Non-pigmented ciliary epithelial cell (primary cell): ENCODE results near the gene CUBN.

Experiments
- DNase-seq: peaks from one replicate; pipeline ENCODE4 v3.0.0-alpha.2; 2010; ENCODE audit warnings: low read depth

The CUBN gene

DNA sequence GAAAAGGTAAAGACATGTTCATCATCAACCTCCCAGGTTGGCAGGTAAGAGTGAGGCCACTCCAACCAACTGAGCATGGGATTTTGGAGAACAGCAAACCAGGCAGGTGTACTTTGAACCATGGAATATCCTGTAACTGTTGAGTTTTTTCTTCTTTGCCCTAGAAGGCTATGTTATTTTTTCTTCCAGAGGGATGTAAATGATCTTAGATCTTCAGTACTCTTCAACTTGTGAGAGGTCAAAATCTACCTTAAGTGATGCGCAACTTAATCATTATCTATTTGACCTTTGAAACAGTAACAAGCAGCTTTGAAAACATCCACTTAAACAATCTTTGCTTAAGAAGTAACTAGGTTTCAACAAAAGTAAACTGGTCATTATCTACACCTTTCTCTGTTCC, at the start of gene CUBN:
Gene CUBN, minus strand, starts transcription at position 71 of the 400 bp plus-strand sequence. Its CDS starts 46 bp downstream, at position 25.
- DNase-seq: no peak

DNA sequence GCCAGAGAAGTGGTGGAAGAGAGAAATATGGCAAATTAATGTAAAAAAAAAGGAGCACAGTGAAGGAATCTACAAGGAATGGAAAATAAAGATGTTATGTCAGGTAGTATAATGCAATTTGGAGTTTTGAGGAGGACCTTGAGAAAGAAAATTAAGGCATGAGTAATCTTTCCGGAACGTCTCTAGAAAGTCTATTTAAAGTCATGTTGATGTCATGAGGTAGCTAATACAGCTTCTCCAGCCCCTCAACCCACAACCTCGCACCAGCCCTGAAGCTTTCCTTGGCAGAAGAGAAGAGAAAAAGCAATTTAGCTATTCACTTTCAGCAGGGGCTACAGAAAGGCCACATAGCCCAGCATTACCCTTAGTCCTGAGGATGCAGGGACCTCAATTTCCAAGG, 49.4 kb upstream of the CUBN start:
- no peak for DNase-seq

GRCh38 chr10:17178006-17178405, 48.4 kb upstream of the CUBN start:
- DNase-seq: no peak

DNA sequence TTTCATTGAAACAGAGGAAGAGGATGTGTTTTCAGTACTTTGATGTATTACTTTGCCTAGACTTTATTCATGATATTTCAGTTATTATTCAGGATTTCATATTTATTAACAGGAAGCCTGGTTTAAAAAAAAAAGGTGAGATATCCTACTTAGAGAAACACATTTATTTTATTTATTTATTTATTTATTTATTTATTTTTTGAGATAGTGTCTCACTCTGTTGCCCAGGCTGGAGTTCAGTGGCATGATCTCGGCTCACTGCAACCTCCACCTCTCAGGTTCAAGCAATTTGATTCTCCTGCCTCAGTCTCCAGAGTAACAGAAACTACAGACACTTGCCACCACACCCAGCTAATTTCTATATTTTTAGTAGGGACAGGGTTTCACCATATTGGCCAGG, 47.4 kb upstream of the CUBN start:
- no peak for DNase-seq

- DNase-seq: no peak
Measured at GRCh38 chr10:17176091-17176490, 46.5 kb upstream of the CUBN start.

GRCh38 chr10:17175551-17175950, 45.9 kb upstream of the CUBN start:
- DNase-seq: peak; percentile 37

- no peak for DNase-seq
Measured at GRCh38 chr10:17174626-17175025, 45.0 kb upstream of the CUBN start.

DNA sequence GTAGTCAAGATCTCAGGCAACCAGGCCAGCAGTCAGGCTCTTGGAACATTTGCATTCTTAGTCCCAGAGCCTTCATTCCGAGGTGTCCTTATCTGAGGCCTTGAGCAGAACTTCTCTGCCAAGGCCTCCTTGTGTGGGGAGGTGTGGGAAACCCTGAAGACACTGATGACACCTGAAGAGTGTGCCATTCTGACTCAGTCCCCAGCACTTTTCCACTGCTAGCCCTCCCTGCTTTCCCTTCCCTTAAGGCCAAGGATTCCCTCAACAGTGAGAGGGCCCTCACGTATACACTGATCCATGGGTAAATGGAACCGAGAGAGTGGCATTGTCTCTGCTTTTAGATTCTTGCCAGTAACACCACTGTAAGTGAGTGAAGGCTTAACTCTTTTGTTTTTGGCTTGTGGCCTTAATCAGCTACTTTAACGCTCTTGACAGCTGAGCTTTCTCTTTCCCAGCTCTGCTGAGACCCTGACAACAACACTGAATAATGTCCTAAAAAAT, 41.6 kb upstream of the CUBN start:
- DNase-seq: no peak

GRCh38 chr10:17169803-17170202, 40.2 kb upstream of the CUBN start:
- no peak for DNase-seq

- DNase-seq: no peak
Measured at GRCh38 chr10:17166699-17167098, 37.1 kb upstream of the CUBN start.

- no peak for DNase-seq
Measured at GRCh38 chr10:17162828-17163227, 33.2 kb upstream of the CUBN start.

GRCh38 chr10:17161775-17162174, 32.2 kb upstream of the CUBN start:
- no peak for DNase-seq

- DNase-seq: no peak
Measured at GRCh38 chr10:17157024-17157423, 27.4 kb upstream of the CUBN start.

DNA sequence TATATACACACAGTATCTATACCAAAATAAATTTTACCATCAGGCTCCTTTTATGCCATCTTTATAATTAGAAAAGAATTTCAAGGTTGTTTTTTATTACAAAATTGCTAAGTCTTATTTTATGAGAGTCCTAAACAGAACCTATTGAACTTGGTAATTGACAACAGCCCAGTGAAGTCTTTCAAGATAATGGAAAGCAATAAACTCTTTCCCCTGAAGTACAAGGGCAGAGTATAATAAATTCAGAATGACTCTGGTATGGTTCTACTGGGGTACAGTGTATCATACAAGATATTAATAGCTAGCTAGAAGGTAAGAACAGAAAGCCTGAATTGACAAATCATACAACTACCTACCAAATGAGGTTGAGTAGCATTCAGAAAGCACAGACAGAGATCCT, 26.2 kb upstream of the CUBN start:
- no peak for DNase-seq

GRCh38 chr10:17154116-17154515, 24.5 kb upstream of the CUBN start:
- DNase-seq: no peak

GRCh38 chr10:17153321-17153720, 23.7 kb upstream of the CUBN start:
- DNase-seq: no peak

DNA sequence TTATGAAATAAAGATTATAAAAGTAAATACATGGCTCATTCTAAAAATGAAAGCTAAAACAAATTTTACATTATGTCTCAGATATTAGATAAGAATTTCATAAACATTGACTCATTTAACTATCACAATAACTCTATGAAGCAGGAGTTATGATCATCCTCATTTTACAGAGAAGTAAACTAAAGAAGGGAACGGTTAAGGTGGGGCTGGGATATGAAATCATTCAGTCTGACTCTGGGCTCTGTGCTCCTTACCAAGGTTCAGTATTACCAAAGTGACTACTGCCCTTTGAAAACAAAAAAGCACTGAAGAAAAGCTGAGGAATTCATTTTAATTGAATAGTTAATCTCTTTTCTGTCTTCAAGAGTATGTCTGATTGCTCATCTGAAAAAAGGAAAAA, 22.1 kb upstream of the CUBN start:
- no peak for DNase-seq

- no peak for DNase-seq
Measured at GRCh38 chr10:17147884-17148489, 18.4 kb upstream of the CUBN start.

DNA sequence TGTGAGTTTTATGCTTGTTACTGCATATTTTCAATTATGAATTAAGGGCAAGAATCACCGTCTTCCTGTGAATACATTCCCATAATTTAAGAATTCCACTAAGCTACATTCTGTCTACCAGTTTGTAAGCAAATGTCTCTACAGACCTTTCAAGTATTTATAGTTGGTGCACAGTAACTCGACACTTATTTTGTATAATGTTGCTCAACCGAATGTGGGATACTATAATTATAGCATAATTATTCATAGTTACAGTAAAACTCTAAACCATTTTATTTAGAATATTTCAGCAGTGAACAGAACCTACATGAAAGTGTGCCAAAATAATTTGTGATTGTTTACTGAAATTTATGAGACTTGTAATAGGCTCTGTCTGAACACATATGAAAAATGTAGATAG, 17.3 kb upstream of the CUBN start:
- no peak for DNase-seq

- no peak for DNase-seq
Measured at GRCh38 chr10:17145239-17145638, 15.6 kb upstream of the CUBN start.

DNA sequence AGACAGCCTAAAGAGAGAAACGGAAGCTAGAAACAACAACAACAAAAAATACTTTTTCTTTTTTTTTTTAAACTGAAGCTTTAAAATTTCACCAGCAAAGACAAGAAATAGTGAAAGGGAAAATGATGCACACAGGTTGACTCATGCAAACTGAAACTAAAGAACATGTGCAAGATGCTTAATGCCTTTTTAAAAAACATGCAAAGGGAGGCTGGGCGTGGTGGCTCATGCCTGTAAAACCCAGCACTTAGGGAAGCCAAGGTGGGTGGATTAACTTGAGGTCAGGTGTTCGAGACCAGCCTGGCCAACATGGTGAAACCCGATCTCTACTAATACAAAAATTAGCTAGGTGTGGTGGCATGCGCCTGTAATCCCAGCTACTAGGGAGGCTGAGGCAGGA, 15.1 kb upstream of the CUBN start:
- no peak for DNase-seq

- no peak for DNase-seq
Measured at GRCh38 chr10:17144032-17144431, 14.4 kb upstream of the CUBN start.

DNA sequence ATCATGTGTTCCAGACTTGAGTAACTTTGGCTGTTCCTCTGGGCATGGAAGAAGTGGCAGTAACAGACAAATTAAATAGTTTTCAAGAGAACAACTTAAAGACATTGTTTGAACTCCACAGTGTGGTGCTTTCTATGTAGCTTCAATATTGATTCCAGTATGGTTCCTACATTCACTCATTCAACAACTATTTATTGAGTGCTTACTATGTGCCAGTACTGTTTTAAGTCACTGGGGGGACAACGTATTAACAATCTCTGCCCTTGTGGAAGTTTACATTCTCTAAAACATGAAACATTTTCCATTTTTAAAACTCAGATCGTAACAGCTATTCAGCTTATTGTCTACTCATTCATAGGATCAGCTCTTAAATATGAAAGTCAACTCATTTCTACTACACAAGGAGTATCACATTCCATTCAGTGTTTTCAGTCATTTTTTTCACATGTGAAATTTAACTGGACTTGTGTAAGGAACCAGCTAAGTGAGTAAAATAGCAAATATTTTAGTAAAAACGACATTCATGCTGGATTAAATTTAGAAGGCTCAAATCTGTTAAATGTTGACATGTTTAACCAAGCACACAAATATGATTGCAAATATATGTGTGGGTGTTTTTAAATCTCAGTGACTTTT, 13.6 kb upstream of the CUBN start:
- no peak for DNase-seq
